ENCODE measurements around the gene CIB4.

Gene CIB4
- 0 reads per million in 3 donors for total RNA-seq

DNA sequence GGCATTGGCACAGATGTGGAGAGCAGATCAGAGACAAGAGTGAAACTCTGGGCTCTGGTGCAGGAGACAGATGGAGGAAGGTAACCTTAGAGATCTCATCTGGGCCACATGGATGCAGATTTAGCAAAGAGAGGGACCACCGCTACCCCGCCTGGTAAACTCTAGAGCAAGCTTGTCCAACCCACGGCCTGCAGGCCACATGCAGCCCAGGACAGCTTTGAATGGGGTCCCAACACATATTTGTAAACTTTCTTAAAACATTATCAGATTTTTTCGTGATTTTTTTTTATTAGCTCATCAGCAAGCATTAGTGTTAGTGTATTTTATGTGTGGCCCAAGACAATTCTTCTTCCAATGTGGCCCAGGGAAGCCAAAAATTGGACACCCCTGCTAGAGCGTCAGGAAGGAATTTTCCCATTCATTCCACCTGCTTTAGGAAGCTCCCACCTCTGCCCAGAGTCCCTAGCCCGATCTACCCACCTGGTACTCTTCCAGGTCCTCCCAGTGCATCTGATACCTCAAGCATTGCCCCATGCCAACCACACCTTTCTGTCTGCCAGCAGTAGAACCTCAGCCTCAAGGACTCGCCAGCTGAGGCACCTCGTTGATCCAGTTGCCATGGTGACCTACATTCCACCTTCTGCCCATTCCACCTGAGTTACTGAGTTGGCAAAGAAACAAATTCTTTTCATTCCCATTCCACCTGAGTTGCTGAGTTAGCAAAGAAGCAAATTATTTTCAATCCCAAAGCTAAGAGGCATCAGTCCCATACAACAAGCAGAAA lies at the start of gene CIB4:
CIB4 (minus strand) TSS at position 586 of the 784 bp plus-strand sequence; CDS start at position 534, 52 bp downstream.
- Histone ChIP-seq H3K27ac (ENCODE audit: insufficient read depth, low read length, poor library complexity, severe bottlenecking) (no peak within 1 kb of the TSS), H3K36me3 (ENCODE audit: control insufficient read depth, insufficient read depth, low read length) (no peaks in the 10 kb centered on the region), H3K27me3 (replicated peaks; ENCODE audit: control insufficient read depth, insufficient read depth, low read length, poor library complexity, severe bottlenecking) (peaks cover 2% of the 10 kb centered on the region), H3K4me3 (ENCODE audit: insufficient read depth, low read depth, low read length, poor library complexity, severe bottlenecking) (no peak within 1 kb of the TSS), H3K4me1 (ENCODE audit: control insufficient read depth, insufficient read depth, low read length, poor library complexity, severe bottlenecking) (no peaks in the 10 kb centered on the region), H3K9me3 (ENCODE audit: control insufficient read depth, low read length) (no peaks in the 10 kb centered on the region)
- DNase-seq, result no peak

GRCh38 chr2:26687801-26688200 lies 46.6 kb upstream of the CIB4 start:
- Histone ChIP-seq H3K36me3 (ENCODE audit: control insufficient read depth, insufficient read depth, low read length) (no peaks in the 10 kb centered on the region), H3K9me3 (ENCODE audit: control insufficient read depth, low read length) (no peaks in the 10 kb centered on the region), H3K27me3 (replicated peaks; ENCODE audit: control insufficient read depth, insufficient read depth, low read length, poor library complexity, severe bottlenecking) (peaks cover 3% of the 10 kb centered on the region), H3K4me3 (ENCODE audit: insufficient read depth, low read depth, low read length, poor library complexity, severe bottlenecking) (no peak overlapping the region), H3K4me1 (ENCODE audit: control insufficient read depth, insufficient read depth, low read length, poor library complexity, severe bottlenecking) (no peaks in the 10 kb centered on the region), H3K27ac (ENCODE audit: insufficient read depth, low read length, poor library complexity, severe bottlenecking) (no peak overlapping the region)
- DNase-seq, result no peak

GRCh38 chr2:26687328-26687727 lies 46.2 kb upstream of the CIB4 start:
- H3K27ac ChIP-seq (ENCODE audit: insufficient read depth, low read length, poor library complexity, severe bottlenecking), result no peak overlapping the region
- H3K36me3 ChIP-seq (ENCODE audit: control insufficient read depth, insufficient read depth, low read length), result no peaks in the 10 kb centered on the region
- peaks cover 3% of the 10 kb centered on the region for H3K27me3 ChIP-seq (replicated peaks; ENCODE audit: control insufficient read depth, insufficient read depth, low read length, poor library complexity, severe bottlenecking)
- H3K9me3 ChIP-seq (ENCODE audit: control insufficient read depth, low read length), result no peaks in the 10 kb centered on the region
- H3K4me3 ChIP-seq (ENCODE audit: insufficient read depth, low read depth, low read length, poor library complexity, severe bottlenecking), result no peak overlapping the region
- H3K4me1 ChIP-seq (ENCODE audit: control insufficient read depth, insufficient read depth, low read length, poor library complexity, severe bottlenecking), result no peaks in the 10 kb centered on the region
- no peak for DNase-seq

DNA sequence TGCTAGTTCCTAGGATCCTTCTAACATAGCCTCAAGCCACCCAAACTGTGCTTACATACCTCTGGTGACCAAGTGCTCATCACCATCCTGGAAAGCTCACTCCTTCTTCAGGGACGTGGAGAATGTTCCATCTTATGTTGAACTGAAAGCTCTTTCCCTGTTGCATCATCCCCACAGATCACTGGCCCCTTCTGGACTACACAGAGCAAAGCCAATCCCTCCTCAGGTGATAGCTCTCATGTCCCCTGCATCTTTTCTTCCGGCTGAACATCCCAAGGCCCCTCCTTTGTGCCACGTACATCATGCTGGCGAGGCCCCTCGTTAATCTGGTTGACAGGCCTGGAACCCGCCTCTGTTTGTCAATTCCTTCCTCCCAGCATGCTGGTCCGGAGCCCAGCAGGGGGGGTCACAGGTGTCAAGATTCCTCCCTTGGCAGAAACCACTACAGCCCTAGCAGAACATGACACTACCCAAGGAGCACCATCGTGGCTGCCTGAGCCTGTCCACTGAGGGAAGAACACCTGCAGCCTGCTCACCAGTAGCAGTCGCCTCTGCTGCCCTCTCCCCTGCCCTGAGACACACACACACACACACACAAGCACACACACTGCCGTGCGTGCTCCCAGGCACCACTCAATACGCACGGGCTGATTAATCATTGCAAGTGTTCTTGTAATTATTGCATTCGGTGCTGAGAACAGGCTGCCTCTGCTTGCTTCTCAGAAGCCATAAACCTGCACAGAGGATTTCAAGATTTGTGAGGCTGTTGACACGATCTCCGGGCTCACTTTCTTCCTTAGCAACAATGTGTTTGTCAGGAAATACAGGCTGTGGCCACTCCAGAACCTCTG lies 45.0 kb upstream of the CIB4 start:
- no peak overlapping the region for H3K4me3 ChIP-seq (ENCODE audit: insufficient read depth, low read depth, low read length, poor library complexity, severe bottlenecking)
- peaks cover 3% of the 10 kb centered on the region for H3K27me3 ChIP-seq (replicated peaks; ENCODE audit: control insufficient read depth, insufficient read depth, low read length, poor library complexity, severe bottlenecking)
- H3K27ac ChIP-seq (ENCODE audit: insufficient read depth, low read length, poor library complexity, severe bottlenecking), result no peak overlapping the region
- no peaks in the 10 kb centered on the region for H3K36me3 ChIP-seq (ENCODE audit: control insufficient read depth, insufficient read depth, low read length)
- no peak for DNase-seq
- H3K9me3 ChIP-seq (ENCODE audit: control insufficient read depth, low read length), result no peaks in the 10 kb centered on the region
- H3K4me1 ChIP-seq (ENCODE audit: control insufficient read depth, insufficient read depth, low read length, poor library complexity, severe bottlenecking), result no peaks in the 10 kb centered on the region

GRCh38 chr2:26685341-26685740 lies 44.2 kb upstream of the CIB4 start:
- H3K4me3 ChIP-seq (ENCODE audit: insufficient read depth, low read depth, low read length, poor library complexity, severe bottlenecking), result no peak overlapping the region
- H3K4me1 ChIP-seq (ENCODE audit: control insufficient read depth, insufficient read depth, low read length, poor library complexity, severe bottlenecking), result no peaks in the 10 kb centered on the region
- no peak overlapping the region for H3K27ac ChIP-seq (ENCODE audit: insufficient read depth, low read length, poor library complexity, severe bottlenecking)
- H3K36me3 ChIP-seq (ENCODE audit: control insufficient read depth, insufficient read depth, low read length), result no peaks in the 10 kb centered on the region
- no peaks in the 10 kb centered on the region for H3K9me3 ChIP-seq (ENCODE audit: control insufficient read depth, low read length)
- DNase-seq, result no peak
- peaks cover 3% of the 10 kb centered on the region for H3K27me3 ChIP-seq (replicated peaks; ENCODE audit: control insufficient read depth, insufficient read depth, low read length, poor library complexity, severe bottlenecking)

- no peak overlapping the region for H3K27ac ChIP-seq (ENCODE audit: insufficient read depth, low read length, poor library complexity, severe bottlenecking)
- no peaks in the 10 kb centered on the region for H3K36me3 ChIP-seq (ENCODE audit: control insufficient read depth, insufficient read depth, low read length)
- peaks cover 3% of the 10 kb centered on the region for H3K27me3 ChIP-seq (replicated peaks; ENCODE audit: control insufficient read depth, insufficient read depth, low read length, poor library complexity, severe bottlenecking)
- H3K4me3 ChIP-seq (ENCODE audit: insufficient read depth, low read depth, low read length, poor library complexity, severe bottlenecking), result no peak overlapping the region
- H3K4me1 ChIP-seq (ENCODE audit: control insufficient read depth, insufficient read depth, low read length, poor library complexity, severe bottlenecking), result no peaks in the 10 kb centered on the region
- no peaks in the 10 kb centered on the region for H3K9me3 ChIP-seq (ENCODE audit: control insufficient read depth, low read length)
- no peak for DNase-seq
Measured at GRCh38 chr2:26683583-26683982, 42.4 kb upstream of the CIB4 start.

DNA sequence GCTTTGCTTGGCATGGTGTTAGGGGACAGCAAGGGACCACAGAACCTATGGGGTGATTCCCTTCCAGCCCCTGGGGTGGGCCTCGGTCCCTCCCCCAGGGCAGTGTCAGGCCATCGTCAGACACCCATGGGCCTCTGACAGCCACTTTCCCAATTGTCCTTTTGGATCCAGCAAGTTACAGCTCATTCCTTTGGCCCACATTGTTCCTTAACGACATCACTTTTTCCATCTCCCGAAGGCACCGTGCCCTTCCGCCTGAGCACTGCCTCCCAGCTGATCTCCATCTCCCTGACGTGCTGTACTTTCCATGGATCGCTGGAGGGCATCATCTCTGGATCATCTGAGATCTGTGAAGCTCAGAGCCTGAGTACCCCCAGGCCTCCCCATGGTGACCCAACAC lies 41.0 kb upstream of the CIB4 start:
- H3K27ac ChIP-seq (ENCODE audit: insufficient read depth, low read length, poor library complexity, severe bottlenecking), result no peak overlapping the region
- no peaks in the 10 kb centered on the region for H3K9me3 ChIP-seq (ENCODE audit: control insufficient read depth, low read length)
- DNase-seq, result no peak
- H3K36me3 ChIP-seq (ENCODE audit: control insufficient read depth, insufficient read depth, low read length), result no peaks in the 10 kb centered on the region
- no peak overlapping the region for H3K4me3 ChIP-seq (ENCODE audit: insufficient read depth, low read depth, low read length, poor library complexity, severe bottlenecking)
- no peaks in the 10 kb centered on the region for H3K27me3 ChIP-seq (replicated peaks; ENCODE audit: control insufficient read depth, insufficient read depth, low read length, poor library complexity, severe bottlenecking)
- no peaks in the 10 kb centered on the region for H3K4me1 ChIP-seq (ENCODE audit: control insufficient read depth, insufficient read depth, low read length, poor library complexity, severe bottlenecking)

- H3K9me3 ChIP-seq (ENCODE audit: control insufficient read depth, low read length), result no peaks in the 10 kb centered on the region
- H3K4me3 ChIP-seq (ENCODE audit: insufficient read depth, low read depth, low read length, poor library complexity, severe bottlenecking), result no peak overlapping the region
- no peaks in the 10 kb centered on the region for H3K4me1 ChIP-seq (ENCODE audit: control insufficient read depth, insufficient read depth, low read length, poor library complexity, severe bottlenecking)
- DNase-seq, result no peak
- H3K27ac ChIP-seq (ENCODE audit: insufficient read depth, low read length, poor library complexity, severe bottlenecking), result no peak overlapping the region
- no peaks in the 10 kb centered on the region for H3K27me3 ChIP-seq (replicated peaks; ENCODE audit: control insufficient read depth, insufficient read depth, low read length, poor library complexity, severe bottlenecking)
- H3K36me3 ChIP-seq (ENCODE audit: control insufficient read depth, insufficient read depth, low read length), result no peaks in the 10 kb centered on the region
Measured at GRCh38 chr2:26681656-26682055, 40.5 kb upstream of the CIB4 start.

- Histone ChIP-seq H3K9me3 (ENCODE audit: control insufficient read depth, low read length) (no peaks in the 10 kb centered on the region), H3K27me3 (replicated peaks; ENCODE audit: control insufficient read depth, insufficient read depth, low read length, poor library complexity, severe bottlenecking) (no peaks in the 10 kb centered on the region), H3K4me1 (ENCODE audit: control insufficient read depth, insufficient read depth, low read length, poor library complexity, severe bottlenecking) (no peaks in the 10 kb centered on the region), H3K4me3 (ENCODE audit: insufficient read depth, low read depth, low read length, poor library complexity, severe bottlenecking) (no peak overlapping the region), H3K36me3 (ENCODE audit: control insufficient read depth, insufficient read depth, low read length) (no peaks in the 10 kb centered on the region), H3K27ac (ENCODE audit: insufficient read depth, low read length, poor library complexity, severe bottlenecking) (no peak overlapping the region)
- no peak for DNase-seq
Measured at GRCh38 chr2:26679867-26680266, 38.7 kb upstream of the CIB4 start.

- H3K4me1 ChIP-seq (ENCODE audit: control insufficient read depth, insufficient read depth, low read length, poor library complexity, severe bottlenecking), result no peaks in the 10 kb centered on the region
- H3K4me3 ChIP-seq (ENCODE audit: insufficient read depth, low read depth, low read length, poor library complexity, severe bottlenecking), result no peak overlapping the region
- H3K27me3 ChIP-seq (replicated peaks; ENCODE audit: control insufficient read depth, insufficient read depth, low read length, poor library complexity, severe bottlenecking), result no peaks in the 10 kb centered on the region
- H3K36me3 ChIP-seq (ENCODE audit: control insufficient read depth, insufficient read depth, low read length), result no peaks in the 10 kb centered on the region
- H3K27ac ChIP-seq (ENCODE audit: insufficient read depth, low read length, poor library complexity, severe bottlenecking), result no peak overlapping the region
- no peak for DNase-seq
- no peaks in the 10 kb centered on the region for H3K9me3 ChIP-seq (ENCODE audit: control insufficient read depth, low read length)
Measured at GRCh38 chr2:26678035-26678434, 36.9 kb upstream of the CIB4 start.
